ENCODE data around the gene PARP3.
"Not testable (repeated sequence)": the region's sequence is repeated elsewhere in the genome, so short reads cannot be mapped to it uniquely, and the experiment has no call there.

The PARP3 gene

GRCh38 chr3:51988286-51989146 is 46.4 kb downstream of the PARP3 start:
- H3K27me3 ChIP-seq (ENCODE audit: control insufficient read depth in 1 of 2, insufficient read depth in 2 of 2, low read length in 2 of 2), result no peaks in the 10 kb centered on the region
- H3K36me3 ChIP-seq (ENCODE audit: control insufficient read depth in 2 of 2, insufficient read depth in 2 of 2, low read length in 2 of 2), result peaks cover 3 to 6% of the 10 kb centered on the region in 2 donors
- H3K9me3 ChIP-seq (ENCODE audit: control insufficient read depth in 2 of 2, low read length in 2 of 2), result no peaks in the 10 kb centered on the region
- no peak overlapping the region for H3K27ac ChIP-seq (ENCODE audit: low read length)
- no peak overlapping the region for H3K4me3 ChIP-seq (ENCODE audit: low read length in 2 of 2)
- H3K4me1 ChIP-seq (ENCODE audit: control insufficient read depth, insufficient read depth, low read length), result peaks cover 16% of the 10 kb centered on the region
- H3K9ac ChIP-seq (ENCODE audit: low read length in 2 of 2), result no peak overlapping the region

GRCh38 chr3:51990501-51990971 is 48.4 kb downstream of the PARP3 start:
- H3K9me3 ChIP-seq (ENCODE audit: control insufficient read depth in 2 of 2, low read length in 2 of 2); H3K27ac ChIP-seq (ENCODE audit: low read length); H3K9ac ChIP-seq (ENCODE audit: low read length in 2 of 2); H3K27me3 ChIP-seq (ENCODE audit: control insufficient read depth in 1 of 2, insufficient read depth in 2 of 2, low read length in 2 of 2); H3K4me3 ChIP-seq (ENCODE audit: low read length in 2 of 2): not testable (repeated sequence)
- Histone ChIP-seq H3K36me3 (ENCODE audit: control insufficient read depth in 2 of 2, insufficient read depth in 2 of 2, low read length in 2 of 2) (peaks cover 14% of the 10 kb centered on the region in 2 donors), H3K4me1 (ENCODE audit: control insufficient read depth, insufficient read depth, low read length) (peaks cover 18% of the 10 kb centered on the region)

GRCh38 chr3:51992017-51992682 is 50.0 kb downstream of the PARP3 start:
- Histone ChIP-seq H3K4me1 (ENCODE audit: control insufficient read depth, insufficient read depth, low read length) (peaks cover 22% of the 10 kb centered on the region), H3K9ac (ENCODE audit: low read length in 2 of 2) (no peak overlapping the region), H3K9me3 (ENCODE audit: control insufficient read depth in 2 of 2, low read length in 2 of 2) (no peaks in the 10 kb centered on the region), H3K27ac (ENCODE audit: low read length) (no peak overlapping the region), H3K36me3 (ENCODE audit: control insufficient read depth in 2 of 2, insufficient read depth in 2 of 2, low read length in 2 of 2) (peaks cover 14% of the 10 kb centered on the region in 2 donors), H3K27me3 (ENCODE audit: control insufficient read depth in 1 of 2, insufficient read depth in 2 of 2, low read length in 2 of 2) (no peaks in the 10 kb centered on the region), H3K4me3 (ENCODE audit: low read length in 2 of 2) (no peak overlapping the region)

- peaks cover 22% of the 10 kb centered on the region for H3K4me1 ChIP-seq (ENCODE audit: control insufficient read depth, insufficient read depth, low read length)
- not testable (repeated sequence) for H3K9me3 ChIP-seq (ENCODE audit: control insufficient read depth in 2 of 2, low read length in 2 of 2); H3K4me3 ChIP-seq (ENCODE audit: low read length in 2 of 2); H3K27me3 ChIP-seq (ENCODE audit: control insufficient read depth in 1 of 2, insufficient read depth in 2 of 2, low read length in 2 of 2); H3K9ac ChIP-seq (ENCODE audit: low read length in 2 of 2); H3K27ac ChIP-seq (ENCODE audit: low read length)
- peaks cover 14% of the 10 kb centered on the region in 2 donors for H3K36me3 ChIP-seq (ENCODE audit: control insufficient read depth in 2 of 2, insufficient read depth in 2 of 2, low read length in 2 of 2)
Observed at GRCh38 chr3:51993657-51994056, 51.5 kb downstream of the PARP3 start.

- H3K9ac ChIP-seq (ENCODE audit: low read length in 2 of 2), result peak overlapping the region; percentile 94 to 98
- peaks cover 20% of the 10 kb centered on the region for H3K4me1 ChIP-seq (ENCODE audit: control insufficient read depth, insufficient read depth, low read length)
- no peaks in the 10 kb centered on the region for H3K9me3 ChIP-seq (ENCODE audit: control insufficient read depth in 2 of 2, low read length in 2 of 2)
- H3K4me3 ChIP-seq (ENCODE audit: low read length in 2 of 2), result peak overlapping the region in 1 of 2 donors; percentile 97
- peaks cover 14% of the 10 kb centered on the region in 2 donors for H3K36me3 ChIP-seq (ENCODE audit: control insufficient read depth in 2 of 2, insufficient read depth in 2 of 2, low read length in 2 of 2)
- peaks cover 0 to 2% of the 10 kb centered on the region in 2 donors for H3K27me3 ChIP-seq (ENCODE audit: control insufficient read depth in 1 of 2, insufficient read depth in 2 of 2, low read length in 2 of 2)
- H3K27ac ChIP-seq (ENCODE audit: low read length), result no peak overlapping the region
Observed at GRCh38 chr3:51994530-51994929, 52.4 kb downstream of the PARP3 start.

- Histone ChIP-seq H3K27me3 (ENCODE audit: control insufficient read depth in 1 of 2, insufficient read depth in 2 of 2, low read length in 2 of 2) (peaks cover 0 to 5% of the 10 kb centered on the region in 2 donors), H3K9ac (ENCODE audit: low read length in 2 of 2) (peak within 1 kb of the TSS; percentile 94 to 98), H3K27ac (ENCODE audit: low read length) (peak within 1 kb of the TSS; percentile 92), H3K9me3 (ENCODE audit: control insufficient read depth in 2 of 2, low read length in 2 of 2) (no peaks in the 10 kb centered on the region), H3K4me3 (ENCODE audit: low read length in 2 of 2) (peak within 1 kb of the TSS; percentile 84 to 97), H3K4me1 (ENCODE audit: control insufficient read depth, insufficient read depth, low read length) (peaks cover 16% of the 10 kb centered on the region), H3K36me3 (ENCODE audit: control insufficient read depth in 2 of 2, insufficient read depth in 2 of 2, low read length in 2 of 2) (peaks cover 14% of the 10 kb centered on the region in 2 donors)
Observed at GRCh38 chr3:51995346-51996163, 53.4 kb downstream of the PARP3 start, which contains the start of gene RPL29. Gene RPL29, minus strand, starts transcription at chr3:51995895. Its CDS starts 434 bp downstream, at chr3:51995461.

- Histone ChIP-seq H3K4me3 (ENCODE audit: low read length in 2 of 2) (no peak overlapping the region), H3K4me1 (ENCODE audit: control insufficient read depth, insufficient read depth, low read length) (peaks cover 16% of the 10 kb centered on the region)
Observed at GRCh38 chr3:51997172-51997571, 55.0 kb downstream of the PARP3 start.

GRCh38 chr3:51997935-51998596 is 55.9 kb downstream of the PARP3 start:
- H3K9ac ChIP-seq (ENCODE audit: low read length in 2 of 2), result no peak overlapping the region
- H3K4me3 ChIP-seq (ENCODE audit: low read length in 2 of 2), result no peak overlapping the region
- peaks cover 8 to 11% of the 10 kb centered on the region in 2 donors for H3K36me3 ChIP-seq (ENCODE audit: control insufficient read depth in 2 of 2, insufficient read depth in 2 of 2, low read length in 2 of 2)
- H3K4me1 ChIP-seq (ENCODE audit: control insufficient read depth, insufficient read depth, low read length), result peaks cover 16% of the 10 kb centered on the region
- no peaks in the 10 kb centered on the region for H3K9me3 ChIP-seq (ENCODE audit: control insufficient read depth in 2 of 2, low read length in 2 of 2)
- H3K27me3 ChIP-seq (ENCODE audit: control insufficient read depth in 1 of 2, insufficient read depth in 2 of 2, low read length in 2 of 2), result peaks cover 0 to 8% of the 10 kb centered on the region in 2 donors
- H3K27ac ChIP-seq (ENCODE audit: low read length), result no peak overlapping the region

More at GRCh38 chr3:51997172-51997571, 55.0 kb downstream of the PARP3 start:
- peaks cover 11 to 14% of the 10 kb centered on the region in 2 donors for H3K36me3 ChIP-seq (ENCODE audit: control insufficient read depth in 2 of 2, insufficient read depth in 2 of 2, low read length in 2 of 2)
- H3K27me3 ChIP-seq (ENCODE audit: control insufficient read depth in 1 of 2, insufficient read depth in 2 of 2, low read length in 2 of 2), result peaks cover 0 to 8% of the 10 kb centered on the region in 2 donors
- H3K9ac ChIP-seq (ENCODE audit: low read length in 2 of 2), result no peak overlapping the region
- H3K27ac ChIP-seq (ENCODE audit: low read length), result no peak overlapping the region
- H3K9me3 ChIP-seq (ENCODE audit: control insufficient read depth in 2 of 2, low read length in 2 of 2), result no peaks in the 10 kb centered on the region

All from stomach smooth muscle (tissue), 2 donors.